VCaP (cell line): ENCODE measurements around the gene ATP10A.

Source experiments
- H3K27ac ChIP-seq: fragments of 450-650 bp; 2 replicates; pipeline ENCODE4 v1.5.1; 2017
- CTCF ChIP-seq: fragments of 450-650 bp; conservative IDR thresholded peaks from 2 replicates; pipeline ENCODE4 v1.5.1; 2017; ENCODE audit warnings: mild to moderate bottlenecking, moderate library complexity

Gene ATP10A

GRCh38 chr15:25852661-25853524, 10.2 kb downstream of the ATP10A start:
- no peak overlapping the region for H3K27ac ChIP-seq
- TF ChIP-seq CTCF = no peak

GRCh38 chr15:25852027-25852426, 11.1 kb downstream of the ATP10A start:
- TF ChIP-seq CTCF = no peak
- no peak overlapping the region for H3K27ac ChIP-seq

DNA sequence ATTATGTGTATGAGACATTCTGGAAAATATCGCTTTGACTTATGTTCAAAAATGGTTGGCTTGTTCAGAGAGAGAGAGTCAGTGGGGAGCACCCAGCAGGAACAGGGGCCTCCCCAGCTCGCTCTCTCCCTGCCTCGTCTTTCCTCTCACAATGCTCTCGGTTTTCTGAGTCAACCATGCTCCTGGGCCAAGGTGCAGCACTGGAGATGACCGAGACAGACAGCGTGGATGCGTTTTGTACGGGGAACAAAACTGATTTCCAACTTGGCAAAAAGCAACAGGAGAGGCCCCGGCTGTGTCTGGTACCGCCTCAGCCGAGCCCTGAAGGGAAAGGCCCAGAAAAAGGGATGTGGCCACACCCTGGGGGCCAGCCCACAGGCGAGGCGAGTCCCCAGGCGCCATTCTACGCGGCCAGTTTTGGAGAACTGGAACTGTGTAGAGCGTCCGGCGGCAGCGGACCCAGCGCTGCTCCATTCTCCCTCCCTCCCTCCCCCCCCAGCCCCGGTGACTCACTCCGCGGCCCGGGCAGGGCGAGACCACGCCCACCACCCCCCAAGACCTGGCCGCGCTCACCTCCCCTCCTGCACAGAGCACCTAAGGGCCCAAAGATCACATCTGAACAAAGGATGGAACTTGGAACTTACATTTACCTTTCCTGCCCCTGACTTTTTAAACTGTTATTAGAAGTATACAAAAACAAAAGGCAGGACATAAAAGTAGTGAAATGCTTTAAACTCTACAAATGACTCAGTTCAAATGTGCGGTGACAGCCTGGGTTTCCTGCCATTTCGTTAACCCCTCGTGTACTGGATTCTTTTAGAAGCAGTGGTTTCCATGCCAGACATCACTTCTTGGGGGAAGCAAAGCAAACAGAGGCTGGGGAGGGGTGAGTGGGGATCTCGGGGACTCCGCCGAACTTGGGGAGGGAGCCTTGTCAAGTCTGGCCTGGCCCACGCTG, 12.7 kb downstream of the ATP10A start:
- no peak for TF ChIP-seq CTCF
- no peak overlapping the region for H3K27ac ChIP-seq

DNA sequence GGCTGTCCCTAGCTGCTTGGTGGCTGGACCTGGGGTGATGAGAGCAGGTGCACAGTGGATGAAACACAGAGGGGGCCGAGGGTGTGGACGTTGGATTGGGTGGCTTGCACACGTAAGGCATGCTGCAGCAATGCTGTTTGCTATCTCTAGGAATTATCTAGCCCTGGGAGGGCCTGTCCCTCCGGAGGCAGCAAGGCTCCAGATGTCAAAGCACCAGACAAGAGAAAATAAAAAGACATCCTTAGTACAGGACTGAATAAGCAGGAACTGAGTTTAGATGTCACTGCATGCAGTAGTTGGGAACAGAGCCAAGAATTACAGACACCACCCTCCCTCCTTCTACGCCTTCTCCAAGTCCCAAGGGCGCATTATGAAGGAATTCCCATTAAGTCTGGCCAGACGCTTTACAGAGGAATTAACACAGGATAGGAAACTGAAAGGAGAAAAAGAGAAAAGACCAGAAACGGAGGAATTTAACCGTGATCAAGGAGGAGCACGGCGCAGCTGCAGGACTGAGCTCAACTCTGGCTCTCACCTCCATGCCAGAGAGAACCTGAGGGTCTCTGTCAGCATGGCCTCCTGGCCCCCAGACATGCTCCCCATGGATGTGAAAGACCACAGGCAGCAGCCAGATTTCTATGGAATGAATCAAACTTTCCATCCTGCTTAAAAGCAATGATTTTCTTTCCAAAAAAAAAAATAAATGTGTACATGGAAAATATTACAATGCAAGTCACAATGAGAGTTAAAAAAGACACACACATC, 13.8 kb downstream of the ATP10A start:
- no peak for TF ChIP-seq CTCF
- no peak overlapping the region for H3K27ac ChIP-seq

GRCh38 chr15:25848784-25849156, 14.4 kb downstream of the ATP10A start:
- TF ChIP-seq CTCF = no peak
- H3K27ac ChIP-seq = no peak overlapping the region

DNA sequence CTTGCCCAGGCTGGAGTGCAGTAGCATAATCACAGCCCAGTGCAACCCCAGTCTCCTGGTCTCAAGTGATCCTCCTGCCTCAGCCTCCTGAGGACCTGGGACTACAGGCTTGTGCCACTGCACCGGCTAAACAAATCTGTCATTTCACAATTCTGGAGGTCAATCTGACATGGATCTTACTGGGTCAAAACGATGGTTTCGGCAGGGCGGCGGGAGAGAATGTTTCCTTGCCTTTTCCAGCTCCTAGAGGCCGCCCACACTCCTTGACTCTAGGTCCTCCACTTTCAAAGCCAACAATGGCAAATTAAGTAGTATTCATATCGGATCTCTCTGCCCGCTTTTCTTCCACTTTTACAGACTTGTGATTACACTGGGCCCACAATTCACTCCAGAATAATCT, 14.8 kb downstream of the ATP10A start:
- H3K27ac ChIP-seq = no peak overlapping the region
- TF ChIP-seq CTCF = no peak
